Fibroblast of lung (primary cell): ENCODE data around the gene UBE2E2. TPM values are rescaled to one million over a fixed set of nuclear protein-coding genes. Genes with fewer than 3 reads are reported as not detected.

ENCODE experiments used
- DNase-seq, 2 donors: peaks; one replicate each; pipeline versions ENCODE4 v3.0.0 to v3.0.0-alpha.2; 2010; ENCODE audit warnings: low read depth in 2 of 2
- H2AFZ ChIP-seq: 2 replicates; pipeline ENCODE4 v1.5.1; 2012; ENCODE audit warnings: low read length, control low read depth, inconsistent platforms
- H3K27ac ChIP-seq: 2 replicates; pipeline ENCODE4 v1.5.1; 2011; ENCODE audit warnings: low read length, control low read depth; ENCODE audit not compliant: insufficient read depth
- H3K27me3 ChIP-seq: 2 replicates; pipeline ENCODE4 v1.5.1; 2011; ENCODE audit warnings: mild to moderate bottlenecking, low read length; ENCODE audit not compliant: control insufficient read depth, insufficient read depth
- H3K36me3 ChIP-seq: 2 replicates; pipeline ENCODE4 v1.5.1; 2011; ENCODE audit warnings: low read length; ENCODE audit not compliant: control insufficient read depth, insufficient read depth
- H3K4me1 ChIP-seq: 2 replicates; pipeline ENCODE4 v1.5.1; 2011; ENCODE audit warnings: low read length; ENCODE audit not compliant: control insufficient read depth, insufficient read depth; ENCODE audit errors: extremely low read depth
- H3K4me2 ChIP-seq: 2 replicates; pipeline ENCODE4 v1.5.1; 2011; ENCODE audit warnings: low read length, control low read depth; ENCODE audit not compliant: insufficient read depth; ENCODE audit errors: extremely low read depth
- H3K4me3 ChIP-seq, 4 experiments: fragments of 200-600 bp in 1 of 4; sonication (generic) in 1 of 4; replicated peaks in 1 of 4; 2 replicates each; pipeline ENCODE4 v1.5.1; 2011 to 2016; ENCODE audit warnings: low read length in 4 of 4, low read depth in 3 of 4, mild to moderate bottlenecking in 3 of 4, control low read depth in 2 of 4, inconsistent platforms in 1 of 4, mixed read lengths in 1 of 4; ENCODE audit not compliant: insufficient read depth in 1 of 4; ENCODE audit errors: control extremely low read depth in 1 of 4
- H3K79me2 ChIP-seq: 2 replicates; pipeline ENCODE4 v1.5.1; 2012; ENCODE audit warnings: mild to moderate bottlenecking, low read length, inconsistent platforms; ENCODE audit not compliant: control insufficient read depth, insufficient read depth
- H3K9ac ChIP-seq: 2 replicates; pipeline ENCODE4 v1.5.1; 2011; ENCODE audit warnings: mild to moderate bottlenecking, low read length, control low read depth; ENCODE audit not compliant: insufficient read depth
- H3K9me3 ChIP-seq: 2 replicates; pipeline ENCODE4 v1.5.1; 2012; ENCODE audit warnings: low read depth, low read length; ENCODE audit not compliant: control insufficient read depth, insufficient read depth
- H4K20me1 ChIP-seq: 2 replicates; pipeline ENCODE4 v1.5.1; 2011; ENCODE audit warnings: low read length; ENCODE audit not compliant: control insufficient read depth, insufficient read depth; ENCODE audit errors: extremely low read depth
- EZH2 ChIP-seq: IDR thresholded peaks from 2 replicates; pipeline ENCODE4 v1.5.1; 2012; ENCODE audit warnings: low read length, control low read depth, mild to moderate bottlenecking; ENCODE audit errors: missing control alignments
- polyA plus RNA-seq, 2 donors: library from polyadenylated mRNA; depleted of rRNA in 1 of 2; stranded (reverse) in 1 of 2; unstranded in 1 of 2; fragments of >200 nt; gene quantifications; 2 replicates each; pipeline ENCODE4 v1.2.1, GENCODE V29; 2011 to 2012; ENCODE audit warnings: missing spikeins in 1 of 2
- total RNA-seq: library from RNA; depleted of rRNA; stranded (reverse); fragments of >200 nt; gene quantifications from 2 replicates; pipeline ENCODE4 v1.2.1, GENCODE V29; 2014
- TF ChIP-seq, protein P1 (sequence below), 2 donors: IDR thresholded peaks in 1 of 2; conservative IDR thresholded peaks in 1 of 2; 1 replicate in 1 of 2; 2 replicates in 1 of 2; pipeline ENCODE4 v1.5.1; 2011 to 2012; ENCODE audit warnings: low read length in 2 of 2, control low read depth in 1 of 2, inconsistent platforms in 1 of 2, low read depth in 1 of 2, mild to moderate bottlenecking in 1 of 2

The UBE2E2 gene
- total and polyA plus RNA-seq, 2 donors (not counting 1 experiment from before 2014, with no cell fraction given), result 79.8 to 127 TPM

DNA sequence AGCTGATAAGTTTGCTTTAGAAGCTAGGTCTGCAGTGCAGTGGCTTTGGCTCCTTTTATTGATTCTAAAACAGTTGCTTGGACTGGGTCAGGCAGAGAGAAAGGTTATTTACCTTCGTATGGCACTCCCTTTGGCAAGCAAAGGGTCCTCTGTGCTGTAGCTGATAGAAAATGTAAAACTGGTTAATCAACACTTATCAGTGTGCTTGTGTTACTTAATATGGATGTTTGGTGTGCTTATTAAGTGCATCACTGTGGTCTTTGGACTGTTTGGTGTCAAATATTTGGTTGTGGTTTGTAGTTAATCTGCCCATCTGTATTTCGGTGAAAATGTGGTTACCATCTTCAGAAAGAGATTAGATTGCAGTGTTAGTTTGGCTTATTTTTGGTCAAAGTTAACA is 16.0 kb downstream of the UBE2E2 start:
- Histone ChIP-seq H3K27ac (no peak overlapping the region), H4K20me1 (no peaks in the 10 kb centered on the region), H3K4me1 (peaks cover 4% of the 10 kb centered on the region), H2AFZ (no peak overlapping the region), H3K9ac (no peak overlapping the region), H3K36me3 (no peaks in the 10 kb centered on the region), H3K79me2 (peaks cover 29% of the 10 kb centered on the region), H3K4me3 (no peak overlapping the region), H3K9me3 (no peaks in the 10 kb centered on the region), H3K4me2 (no peak overlapping the region), H3K27me3 (no peaks in the 10 kb centered on the region)
- DNase-seq, result peak in 1 of 2 donors; percentile 59
- TF ChIP-seq, protein P1, sequence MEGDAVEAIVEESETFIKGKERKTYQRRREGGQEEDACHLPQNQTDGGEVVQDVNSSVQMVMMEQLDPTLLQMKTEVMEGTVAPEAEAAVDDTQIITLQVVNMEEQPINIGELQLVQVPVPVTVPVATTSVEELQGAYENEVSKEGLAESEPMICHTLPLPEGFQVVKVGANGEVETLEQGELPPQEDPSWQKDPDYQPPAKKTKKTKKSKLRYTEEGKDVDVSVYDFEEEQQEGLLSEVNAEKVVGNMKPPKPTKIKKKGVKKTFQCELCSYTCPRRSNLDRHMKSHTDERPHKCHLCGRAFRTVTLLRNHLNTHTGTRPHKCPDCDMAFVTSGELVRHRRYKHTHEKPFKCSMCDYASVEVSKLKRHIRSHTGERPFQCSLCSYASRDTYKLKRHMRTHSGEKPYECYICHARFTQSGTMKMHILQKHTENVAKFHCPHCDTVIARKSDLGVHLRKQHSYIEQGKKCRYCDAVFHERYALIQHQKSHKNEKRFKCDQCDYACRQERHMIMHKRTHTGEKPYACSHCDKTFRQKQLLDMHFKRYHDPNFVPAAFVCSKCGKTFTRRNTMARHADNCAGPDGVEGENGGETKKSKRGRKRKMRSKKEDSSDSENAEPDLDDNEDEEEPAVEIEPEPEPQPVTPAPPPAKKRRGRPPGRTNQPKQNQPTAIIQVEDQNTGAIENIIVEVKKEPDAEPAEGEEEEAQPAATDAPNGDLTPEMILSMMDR (conservative IDR thresholded peaks at IDR 0.05 in 1 of 2, IDR thresholded peaks at IDR 0.05 in 1 of 2; ENCODE audit: low read depth in 1 of 2, low read length in 2 of 2), result no peak
- no peak for TF ChIP-seq EZH2

- no peaks in the 10 kb centered on the region for H3K9me3 ChIP-seq
- no peak overlapping the region for H2AFZ ChIP-seq
- no peak overlapping the region for H3K9ac ChIP-seq
- H3K27me3 ChIP-seq, result no peaks in the 10 kb centered on the region
- no peak overlapping the region for H3K4me3 ChIP-seq
- peaks cover 26% of the 10 kb centered on the region for H3K79me2 ChIP-seq
- DNase-seq, result no peak
- H3K36me3 ChIP-seq, result no peaks in the 10 kb centered on the region
- H3K4me1 ChIP-seq, result peaks cover 4% of the 10 kb centered on the region
- H3K4me2 ChIP-seq, result no peak overlapping the region
- TF ChIP-seq, protein P1 (conservative IDR thresholded peaks at IDR 0.05 in 1 of 2, IDR thresholded peaks at IDR 0.05 in 1 of 2; ENCODE audit: low read depth in 1 of 2, low read length in 2 of 2), result no peak
- no peak for TF ChIP-seq EZH2
- no peak overlapping the region for H3K27ac ChIP-seq
- no peaks in the 10 kb centered on the region for H4K20me1 ChIP-seq
These were observed 16.4 kb downstream of the UBE2E2 start for GRCh38 chr3:23219552-23219951.

DNA sequence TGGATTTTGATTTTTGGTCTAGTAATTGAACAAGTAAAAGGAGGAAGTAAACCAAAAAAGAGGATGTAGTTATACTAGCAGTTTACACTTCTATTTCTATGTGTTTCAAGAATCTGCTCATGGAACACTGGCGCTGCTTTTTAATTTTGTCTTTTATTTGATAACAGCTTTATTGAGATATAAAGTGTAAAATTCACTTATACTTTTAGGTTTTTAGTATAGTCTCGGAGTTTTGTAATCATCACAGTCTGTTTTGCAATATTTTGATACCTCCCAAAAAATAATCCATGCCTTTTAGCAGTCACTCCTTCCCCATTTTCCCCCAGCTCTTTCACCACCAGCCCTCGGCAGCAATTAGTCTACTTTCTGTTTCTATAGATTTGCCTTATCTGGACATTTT is 18.0 kb downstream of the UBE2E2 start:
- no peak for TF ChIP-seq EZH2
- TF ChIP-seq, protein P1 (conservative IDR thresholded peaks at IDR 0.05 in 1 of 2, IDR thresholded peaks at IDR 0.05 in 1 of 2; ENCODE audit: low read depth in 1 of 2, low read length in 2 of 2), result no peak
- Histone ChIP-seq H3K36me3 (no peaks in the 10 kb centered on the region), H3K27me3 (no peaks in the 10 kb centered on the region), H3K9ac (no peak overlapping the region), H4K20me1 (no peaks in the 10 kb centered on the region), H3K9me3 (no peaks in the 10 kb centered on the region), H3K79me2 (peaks cover 29% of the 10 kb centered on the region), H2AFZ (no peak overlapping the region), H3K27ac (no peak overlapping the region), H3K4me3 (no peak overlapping the region), H3K4me1 (peaks cover 4% of the 10 kb centered on the region), H3K4me2 (no peak overlapping the region)
- no peak for DNase-seq
